ENCODE results near the gene TNKS2. TPM values are rescaled to one million over a fixed set of nuclear protein-coding genes. Genes with fewer than 3 reads are reported as not detected.

The TNKS2 gene
- total RNA-seq, 3 donors from 2014 or later = 48.2 to 65.4 (median 50.8) TPM

- intact Hi-C loops (cut with DNase I; ENCODE audit: low total_unique reads) = no loop called here
- no peak overlapping the region for H3K4me3 ChIP-seq
- no peak for DNase-seq (ENCODE audit: low spot score in 2 of 2)
- no peaks in the 10 kb centered on the region for H3K36me3 ChIP-seq
- TF ChIP-seq CTCF (IDR thresholded peaks at IDR 0.05) (no peak), POLR2AphosphoS5 (IDR thresholded peaks at IDR 0.05) (no peak), POLR2A (IDR thresholded peaks at IDR 0.05) (no peak)
- H3K4me1 ChIP-seq = no peaks in the 10 kb centered on the region
- H3K9me3 ChIP-seq = no peaks in the 10 kb centered on the region
- no peaks in the 10 kb centered on the region for H3K27me3 ChIP-seq
- no peak overlapping the region for H3K27ac ChIP-seq
Observed at GRCh38 chr10:91761721-91762120, 36.5 kb upstream of the TNKS2 start.

- Histone ChIP-seq H3K9me3 (no peaks in the 10 kb centered on the region), H3K4me3 (no peak overlapping the region), H3K36me3 (no peaks in the 10 kb centered on the region), H3K4me1 (no peaks in the 10 kb centered on the region), H3K27me3 (no peaks in the 10 kb centered on the region), H3K27ac (no peak overlapping the region)
- DNase-seq (ENCODE audit: low spot score in 2 of 2) = no peak
- intact Hi-C loops (cut with DNase I; ENCODE audit: low total_unique reads) = no loop called here
- TF ChIP-seq POLR2AphosphoS5 (IDR thresholded peaks at IDR 0.05) (no peak), POLR2A (IDR thresholded peaks at IDR 0.05) (no peak), CTCF (IDR thresholded peaks at IDR 0.05) (no peak)
Observed at GRCh38 chr10:91762878-91763277, 35.3 kb upstream of the TNKS2 start.

GRCh38 chr10:91766676-91767075 is 31.6 kb upstream of the TNKS2 start:
- no peak for DNase-seq (ENCODE audit: low spot score in 2 of 2)
- Histone ChIP-seq H3K36me3 (no peaks in the 10 kb centered on the region), H3K27ac (no peak overlapping the region), H3K4me3 (no peak overlapping the region), H3K27me3 (no peaks in the 10 kb centered on the region), H3K4me1 (no peaks in the 10 kb centered on the region), H3K9me3 (no peaks in the 10 kb centered on the region)
- intact Hi-C loops (cut with DNase I; ENCODE audit: low total_unique reads) = no loop called here
- TF ChIP-seq POLR2AphosphoS5 (IDR thresholded peaks at IDR 0.05) = no peak
- no peak for TF ChIP-seq POLR2A (IDR thresholded peaks at IDR 0.05)
- TF ChIP-seq CTCF (IDR thresholded peaks at IDR 0.05) = no peak

- no peaks in the 10 kb centered on the region for H3K27me3 ChIP-seq
- no peak overlapping the region for H3K4me3 ChIP-seq
- TF ChIP-seq CTCF (IDR thresholded peaks at IDR 0.05) = no peak
- TF ChIP-seq POLR2A (IDR thresholded peaks at IDR 0.05) = no peak
- TF ChIP-seq POLR2AphosphoS5 (IDR thresholded peaks at IDR 0.05) = no peak
- no peaks in the 10 kb centered on the region for H3K36me3 ChIP-seq
- DNase-seq (ENCODE audit: low spot score in 2 of 2) = no peak
- no peaks in the 10 kb centered on the region for H3K4me1 ChIP-seq
- intact Hi-C loops (cut with DNase I; ENCODE audit: low total_unique reads) = no loop called here
- no peaks in the 10 kb centered on the region for H3K9me3 ChIP-seq
- no peak overlapping the region for H3K27ac ChIP-seq
Observed at GRCh38 chr10:91768123-91768522, 30.1 kb upstream of the TNKS2 start.

GRCh38 chr10:91771907-91772306 is 26.3 kb upstream of the TNKS2 start:
- DNase-seq (ENCODE audit: low spot score in 2 of 2) = no peak
- TF ChIP-seq CTCF (IDR thresholded peaks at IDR 0.05) = no peak
- no peak for TF ChIP-seq POLR2AphosphoS5 (IDR thresholded peaks at IDR 0.05)
- TF ChIP-seq POLR2A (IDR thresholded peaks at IDR 0.05) = no peak
- H3K36me3 ChIP-seq = no peaks in the 10 kb centered on the region
- H3K27me3 ChIP-seq = no peaks in the 10 kb centered on the region
- H3K9me3 ChIP-seq = no peaks in the 10 kb centered on the region
- no peak overlapping the region for H3K27ac ChIP-seq
- no peaks in the 10 kb centered on the region for H3K4me1 ChIP-seq
- H3K4me3 ChIP-seq = no peak overlapping the region
- intact Hi-C loops (cut with DNase I; ENCODE audit: low total_unique reads) = no loop called here

Measured in breast epithelium (tissue), 4 donors.